Measurements from ENCODE around the gene ADAMTS2.
A peak's percentile ranks its signal among the peaks of the same experiment; 100 is the strongest.

Gene ADAMTS2

DNA sequence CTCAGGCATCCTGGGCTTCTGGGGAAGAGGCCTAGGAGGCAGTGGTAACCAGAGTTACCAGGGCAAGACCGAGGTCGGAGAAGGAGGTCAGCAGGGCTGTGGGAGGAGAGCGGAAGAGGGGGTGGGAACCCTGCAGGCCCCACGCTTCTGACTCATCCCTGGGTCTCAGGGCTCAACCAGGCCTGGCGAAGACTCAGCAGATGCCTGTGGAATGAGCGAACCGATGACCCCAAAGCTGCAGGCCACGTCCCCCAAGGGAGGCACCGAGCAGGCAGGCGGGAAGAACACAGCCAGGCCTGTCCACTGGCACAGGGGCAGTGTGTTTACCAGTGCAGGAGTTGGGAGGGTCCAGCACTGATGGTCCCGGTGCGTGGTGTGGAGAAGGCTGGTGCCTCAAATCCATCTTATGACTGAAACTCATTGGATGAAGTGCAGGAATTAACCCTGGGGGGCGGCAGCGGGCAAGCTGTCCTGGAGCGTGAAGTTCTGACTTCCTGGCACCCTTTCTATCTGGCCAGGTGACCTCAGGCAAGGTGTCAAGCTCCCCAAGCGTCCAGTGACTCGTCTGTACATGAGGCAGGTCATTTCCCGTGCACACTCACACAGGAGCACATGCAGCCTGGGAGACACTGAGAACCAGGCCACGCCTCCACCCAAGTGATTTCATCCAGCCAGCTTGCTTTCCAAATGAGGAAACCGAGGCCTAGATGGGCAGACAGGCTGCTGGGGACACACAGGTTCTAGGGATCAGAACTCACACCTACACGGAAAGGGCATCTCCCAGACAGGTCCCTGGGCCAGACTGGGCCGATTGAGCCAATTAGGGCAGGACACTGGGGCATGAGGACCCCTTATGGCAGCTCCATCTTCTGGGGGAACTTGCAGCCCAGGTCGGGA lies 69.1 kb downstream of the ADAMTS2 start:
- DNase-seq: peak; percentile 35

DNA sequence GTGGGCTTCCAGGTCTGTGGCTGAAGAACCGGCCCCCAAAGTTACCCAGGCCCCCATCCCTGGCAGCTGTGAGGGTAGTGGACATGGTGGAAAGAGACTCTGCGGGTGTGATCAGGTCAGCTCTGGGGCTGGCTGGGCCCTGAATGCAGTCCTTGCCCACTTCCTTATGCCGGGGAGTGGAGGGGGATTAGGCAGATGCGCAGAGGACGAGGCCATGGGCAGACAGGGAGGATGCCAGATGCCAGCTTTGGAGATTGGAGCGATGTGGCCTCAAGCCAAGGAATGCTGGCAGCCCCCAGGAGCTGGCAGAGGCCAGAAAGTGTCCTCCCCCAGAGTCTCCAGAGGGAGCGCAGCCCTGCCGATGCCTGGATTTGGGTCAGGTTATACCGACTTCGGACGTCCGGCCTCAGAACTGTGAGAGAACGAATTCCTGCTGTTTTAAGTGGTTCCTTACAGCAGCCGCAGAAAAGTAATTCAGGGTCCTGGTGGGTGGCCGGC lies 69.8 kb downstream of the ADAMTS2 start:
- no peak for DNase-seq

DNA sequence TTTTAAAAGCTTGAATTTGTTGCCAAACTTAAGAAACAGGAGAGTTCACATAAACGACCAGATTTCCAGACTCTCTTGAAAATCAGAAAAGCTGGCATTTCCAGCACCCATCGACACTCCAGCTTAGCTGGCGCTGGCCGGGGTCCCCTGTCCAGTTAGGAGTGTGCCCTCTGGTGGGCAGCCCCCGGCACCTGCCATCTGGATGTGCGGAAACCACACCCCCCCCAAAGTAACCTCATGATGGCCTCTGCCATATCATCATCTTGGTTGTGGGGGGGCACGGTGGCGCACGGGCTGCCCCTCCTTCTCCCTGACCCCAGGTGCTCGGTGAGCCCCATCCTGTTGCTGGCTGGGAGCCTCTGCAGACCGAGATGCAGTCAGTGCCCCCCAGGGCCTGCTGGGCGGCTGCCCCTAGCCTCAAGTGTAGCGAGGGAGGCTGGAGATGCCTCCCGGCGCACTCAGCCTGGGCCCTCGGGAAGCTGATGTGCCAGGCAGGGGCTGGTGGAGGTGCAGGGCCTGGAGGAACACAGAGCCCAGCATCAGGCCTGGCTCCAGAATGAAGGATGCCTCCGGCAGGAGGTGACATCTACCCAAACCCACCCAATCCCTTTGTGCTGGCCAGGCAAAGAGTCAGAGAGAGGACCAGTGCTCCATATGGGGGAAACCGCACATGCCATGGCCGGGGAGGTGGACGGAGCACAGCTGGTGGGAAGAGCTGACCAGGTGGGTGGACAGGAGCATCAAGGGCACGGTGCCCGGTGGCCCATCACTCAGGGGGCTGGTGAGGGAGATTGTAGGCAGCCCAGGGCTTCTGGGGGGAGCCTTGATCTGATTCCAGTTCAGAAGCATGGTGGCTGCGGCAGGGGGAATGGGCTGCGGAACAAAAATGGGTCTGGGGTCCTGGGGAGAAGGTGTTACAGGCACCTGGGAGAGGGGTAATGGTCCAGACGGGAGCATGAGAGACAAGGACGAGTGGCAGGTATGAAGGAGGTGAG lies 70.6 kb downstream of the ADAMTS2 start:
- DNase-seq: no peak

DNA sequence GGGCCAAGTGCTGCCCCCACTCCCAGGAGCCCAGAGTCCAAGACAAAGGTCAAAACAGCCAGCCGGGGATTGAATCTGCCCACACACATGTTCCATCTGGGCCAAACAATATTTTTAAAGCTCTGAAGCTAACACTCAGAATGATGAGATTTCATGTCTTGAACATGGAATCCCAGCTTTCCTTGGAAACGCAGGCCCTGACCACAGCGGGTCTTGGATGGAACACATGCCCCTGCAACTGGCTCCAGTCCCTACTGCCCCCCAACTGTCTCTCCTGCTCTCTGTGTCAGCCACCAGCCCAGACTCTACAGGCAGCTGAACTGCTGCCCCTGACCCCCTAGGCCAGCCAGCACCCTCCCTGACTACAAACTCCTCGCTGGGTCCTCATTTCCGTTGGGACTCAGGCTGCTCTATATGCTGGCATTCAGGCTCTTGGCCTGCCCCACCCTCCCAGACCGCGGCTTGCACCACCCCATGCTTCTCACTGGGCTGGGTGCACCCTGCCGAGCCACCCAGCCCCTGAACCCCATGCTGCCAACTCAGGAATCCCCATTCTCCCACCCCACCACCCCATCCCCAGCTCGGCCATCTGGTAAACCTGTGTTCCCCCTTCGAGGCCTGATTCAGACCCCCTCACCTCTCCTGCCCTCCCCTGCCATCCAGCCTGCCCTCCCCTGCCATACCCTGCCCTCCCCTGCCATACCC lies 71.7 kb downstream of the ADAMTS2 start:
- no peak for DNase-seq

DNA sequence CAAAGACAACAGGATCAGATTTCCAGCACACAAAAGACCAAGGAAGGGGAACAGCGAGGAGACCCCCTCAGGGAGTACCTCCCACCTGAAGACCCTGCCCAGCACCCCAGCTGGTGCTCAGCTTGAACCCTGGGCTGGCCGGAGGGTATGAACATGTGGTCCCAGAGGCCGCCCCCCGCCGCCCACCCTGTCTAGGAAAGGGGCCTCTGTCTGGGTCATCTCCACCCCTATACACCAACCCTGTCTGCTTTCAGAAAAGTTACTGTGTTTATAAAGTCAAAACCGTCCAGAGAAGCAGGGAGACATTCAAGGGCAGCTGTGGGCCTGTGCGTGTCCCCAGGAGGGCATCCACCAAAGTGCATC lies 72.2 kb downstream of the ADAMTS2 start:
- DNase-seq: no peak

DNA sequence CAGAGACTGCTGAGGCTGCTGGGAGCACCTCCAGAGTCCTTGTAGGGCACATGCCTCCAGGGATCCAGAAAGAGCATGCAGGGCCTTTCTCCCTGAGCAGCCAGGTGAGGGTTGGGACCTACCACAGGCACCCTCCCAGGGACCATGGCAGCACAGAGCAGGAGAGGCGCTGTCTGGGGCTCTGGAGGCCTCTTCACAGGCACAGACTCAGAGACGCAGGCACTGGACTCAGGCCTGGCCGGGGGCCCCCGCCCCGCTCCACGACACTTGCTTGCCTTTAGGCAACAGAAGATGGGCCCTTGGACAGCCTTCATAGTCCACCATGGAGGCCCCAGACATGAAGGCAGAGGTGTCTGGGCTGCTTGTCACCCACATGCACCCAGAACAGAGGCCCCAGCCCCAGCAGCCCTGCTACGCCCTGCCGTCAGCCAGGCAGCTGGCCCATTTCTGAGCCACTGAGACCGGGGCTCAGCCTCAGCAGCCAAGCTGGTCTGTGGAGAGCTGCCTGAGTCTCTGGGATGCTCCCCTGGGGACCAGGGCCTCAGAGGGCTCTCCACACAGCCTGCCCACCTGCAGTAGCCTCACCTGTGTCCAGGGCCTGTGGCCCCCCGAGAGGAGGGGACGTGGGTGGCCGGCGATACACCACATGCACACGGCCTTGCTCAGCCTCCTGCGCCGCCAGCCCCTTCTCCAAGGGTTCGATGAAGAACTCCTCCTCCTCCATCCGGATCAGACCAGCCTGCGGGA lies 72.8 kb downstream of the ADAMTS2 start:
- DNase-seq: no peak

DNA sequence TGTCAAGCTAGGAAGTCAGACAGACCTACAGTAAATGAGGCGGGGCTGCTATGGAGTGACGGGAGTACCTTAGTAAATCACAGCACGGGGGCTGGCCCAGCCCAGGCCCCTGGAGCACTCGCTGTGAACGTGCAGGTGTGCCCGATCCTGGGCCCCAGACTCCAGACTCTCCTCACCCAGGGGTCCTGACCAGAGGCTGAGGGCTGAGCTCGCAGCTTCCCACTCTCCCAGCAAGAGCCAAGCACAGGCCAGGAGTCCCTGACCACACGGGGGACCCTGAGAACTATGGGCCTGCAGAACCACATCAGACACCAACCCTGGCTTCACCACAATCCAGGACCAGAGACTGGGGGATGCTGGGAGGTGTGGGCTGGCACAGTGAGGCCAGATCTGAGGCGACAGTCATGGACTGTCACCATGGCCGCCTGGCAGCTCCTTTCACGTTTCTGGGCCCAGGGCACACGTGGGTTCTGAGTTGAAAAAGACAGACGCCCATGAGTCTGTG lies 73.4 kb downstream of the ADAMTS2 start:
- no peak for DNase-seq

DNA sequence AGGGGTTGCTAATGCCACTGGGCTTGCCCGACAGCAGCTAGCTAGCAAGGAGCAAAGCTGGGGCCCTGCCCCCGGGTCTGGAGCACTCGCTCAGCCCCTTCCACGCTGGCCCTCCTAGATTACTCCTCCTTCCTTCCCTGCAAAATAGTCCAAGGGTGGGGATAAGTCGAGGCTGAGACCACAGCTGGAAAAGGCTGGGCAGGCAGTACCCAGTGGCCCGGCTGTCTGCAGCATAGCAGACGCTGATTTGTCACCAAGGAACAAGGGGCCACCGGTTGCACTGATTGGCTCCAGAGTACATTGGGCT lies 73.9 kb downstream of the ADAMTS2 start:
- no peak for DNase-seq

DNA sequence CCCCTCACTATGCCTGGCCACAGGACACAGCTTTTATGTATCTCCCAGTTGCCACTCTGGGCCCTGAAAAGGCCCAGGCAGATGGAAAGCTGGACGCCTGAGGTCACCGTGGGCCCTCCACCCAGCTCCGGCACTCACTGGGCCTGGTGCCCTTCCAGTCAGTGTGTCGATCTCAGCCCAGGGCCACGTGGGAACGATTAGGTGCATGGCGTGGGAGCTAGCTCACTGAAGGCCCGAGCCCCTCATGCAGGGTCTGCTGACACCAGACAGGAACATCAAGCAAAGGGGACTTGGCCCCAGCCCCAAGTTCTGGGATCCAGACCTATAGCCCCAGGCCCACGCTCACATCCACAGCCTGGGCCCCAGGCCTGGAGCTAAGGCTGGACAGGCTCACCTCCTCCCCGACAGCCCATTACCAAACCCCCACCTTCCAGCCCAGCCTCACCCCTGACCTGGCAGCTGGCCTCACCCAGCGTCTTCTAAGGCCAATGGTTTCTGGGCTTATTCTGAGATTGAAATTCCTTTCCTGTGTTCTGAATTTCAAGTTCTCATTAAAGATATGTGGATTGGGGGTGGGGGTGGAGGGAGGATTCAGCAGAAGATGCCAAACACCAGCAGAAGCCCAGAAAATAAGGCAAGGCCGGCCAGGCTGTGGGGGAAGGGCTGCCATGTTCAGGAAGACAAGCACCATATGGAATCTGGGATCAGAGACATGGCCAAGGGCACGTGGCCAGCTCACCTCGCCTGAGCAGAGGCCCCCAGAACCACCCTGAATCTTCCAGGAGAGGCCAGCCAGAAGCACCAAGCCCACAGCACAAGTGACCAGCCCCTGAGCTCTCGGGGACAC lies 74.5 kb downstream of the ADAMTS2 start:
- DNase-seq: peak; percentile 90

DNA sequence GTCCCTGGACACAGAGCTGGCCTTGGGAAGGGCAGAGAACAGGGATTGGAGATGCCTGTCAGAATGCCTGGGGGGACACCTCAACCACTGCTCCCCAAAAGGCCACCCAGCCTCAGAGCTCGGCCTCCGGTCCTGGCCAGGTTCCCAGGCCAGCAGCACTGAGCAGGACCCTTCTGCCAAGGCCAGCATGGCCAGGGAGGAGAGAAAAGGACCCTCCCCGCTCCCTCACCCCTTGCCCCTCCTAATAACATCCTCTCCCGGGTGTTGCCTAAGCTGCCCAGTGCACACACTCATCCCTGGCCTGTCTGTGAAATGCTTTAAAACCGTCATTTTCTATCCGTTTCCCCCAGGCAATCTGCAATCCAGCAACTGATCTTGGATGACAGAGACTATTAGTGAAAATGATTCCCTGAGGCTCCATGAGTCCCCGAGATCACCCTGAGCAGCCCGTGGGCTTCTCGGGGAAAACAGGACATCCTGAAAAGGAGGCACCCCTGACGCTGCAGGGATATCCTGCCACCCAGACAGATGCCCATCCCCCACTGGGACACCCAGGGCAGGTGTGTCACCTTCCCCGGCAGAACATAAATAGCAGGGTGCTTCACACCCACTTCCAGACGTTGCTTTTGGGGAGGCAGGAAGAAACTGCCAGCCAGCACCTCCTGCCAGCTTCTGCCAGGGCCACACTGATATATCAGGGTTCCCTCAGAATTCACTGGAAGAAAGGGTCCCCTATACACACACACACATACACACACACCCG lies 75.3 kb downstream of the ADAMTS2 start:
- no peak for DNase-seq

DNA sequence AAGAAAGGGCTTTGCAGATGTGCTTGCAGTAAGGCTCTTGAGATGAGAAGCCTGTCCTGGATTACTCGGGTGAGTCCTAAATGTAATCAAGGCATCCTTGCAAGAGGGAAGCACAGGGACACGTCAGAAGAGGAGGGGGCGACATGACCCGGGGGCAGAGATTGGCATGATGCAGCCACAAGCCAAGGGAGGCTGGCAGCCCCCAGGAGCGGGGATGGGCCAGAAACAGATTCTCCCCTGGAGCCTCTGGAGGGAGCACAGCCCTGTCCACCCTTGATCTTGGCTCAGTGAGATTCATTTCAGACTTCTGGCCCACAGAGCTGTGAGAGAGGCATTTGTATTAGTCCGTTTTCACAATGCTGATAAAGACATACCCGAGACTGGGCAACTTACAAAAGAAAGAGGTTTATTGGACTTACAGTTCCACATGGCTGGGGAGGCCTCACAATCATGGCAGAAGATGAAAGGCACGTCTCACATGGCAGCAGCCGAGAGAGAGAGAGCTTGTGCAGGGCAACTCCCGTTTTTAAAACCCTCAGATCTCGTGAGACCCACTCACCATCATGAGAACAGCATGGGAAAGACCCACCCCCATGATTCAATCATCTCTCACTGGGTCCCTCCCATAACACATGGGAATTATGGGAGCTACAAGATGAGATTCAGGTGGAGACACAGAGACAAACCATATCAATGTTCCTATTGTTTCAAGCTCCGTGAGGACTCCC lies 76.1 kb downstream of the ADAMTS2 start:
- no peak for DNase-seq

DNA sequence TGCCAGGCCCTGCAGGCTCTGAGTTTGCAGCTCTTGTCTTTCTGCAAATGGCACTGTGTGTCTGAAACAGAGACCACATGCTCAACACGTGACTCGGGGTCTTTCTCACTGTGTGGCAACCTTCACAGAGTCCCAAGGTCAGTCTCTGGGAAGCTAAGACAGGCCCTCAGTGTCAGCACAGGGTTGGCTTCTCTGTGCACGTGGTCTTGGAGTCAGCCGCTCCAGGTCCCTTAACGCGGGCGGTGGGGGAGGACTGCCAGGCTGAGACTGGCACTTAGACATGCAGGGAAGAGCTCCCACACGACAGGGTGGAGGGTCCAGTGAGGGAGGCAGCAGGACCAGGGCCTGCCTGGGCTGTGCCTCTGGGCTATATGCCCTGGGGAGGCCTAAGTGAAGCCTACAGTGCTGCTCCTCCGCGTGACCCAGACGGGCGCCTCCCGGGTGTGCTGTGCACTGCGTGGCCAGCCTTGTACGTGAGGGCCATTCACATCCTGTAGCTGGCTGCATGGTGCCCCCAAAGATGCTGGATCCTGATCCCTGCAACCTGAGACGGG lies 76.8 kb downstream of the ADAMTS2 start:
- DNase-seq: no peak

DNA sequence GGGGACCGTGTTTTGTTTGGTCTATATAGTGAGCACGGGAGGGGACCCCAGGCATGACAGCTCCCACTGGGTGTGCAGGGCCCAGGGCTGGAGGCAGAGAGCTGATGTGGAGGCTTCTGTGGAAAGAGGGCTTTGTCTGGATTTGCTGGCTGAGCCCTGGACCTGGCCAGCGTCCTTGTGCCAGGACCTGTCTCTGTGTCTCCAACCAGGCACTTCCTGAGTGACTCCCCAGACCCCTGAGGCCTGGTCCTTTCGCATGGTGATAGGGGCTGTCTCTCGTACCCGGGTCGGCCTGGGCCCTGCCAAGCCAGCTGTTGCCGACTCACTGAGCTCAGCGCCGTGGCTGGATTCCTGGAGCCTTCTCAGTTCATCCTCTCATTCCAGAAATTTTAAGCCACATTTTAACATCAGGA lies 77.6 kb downstream of the ADAMTS2 start:
- no peak for DNase-seq

DNA sequence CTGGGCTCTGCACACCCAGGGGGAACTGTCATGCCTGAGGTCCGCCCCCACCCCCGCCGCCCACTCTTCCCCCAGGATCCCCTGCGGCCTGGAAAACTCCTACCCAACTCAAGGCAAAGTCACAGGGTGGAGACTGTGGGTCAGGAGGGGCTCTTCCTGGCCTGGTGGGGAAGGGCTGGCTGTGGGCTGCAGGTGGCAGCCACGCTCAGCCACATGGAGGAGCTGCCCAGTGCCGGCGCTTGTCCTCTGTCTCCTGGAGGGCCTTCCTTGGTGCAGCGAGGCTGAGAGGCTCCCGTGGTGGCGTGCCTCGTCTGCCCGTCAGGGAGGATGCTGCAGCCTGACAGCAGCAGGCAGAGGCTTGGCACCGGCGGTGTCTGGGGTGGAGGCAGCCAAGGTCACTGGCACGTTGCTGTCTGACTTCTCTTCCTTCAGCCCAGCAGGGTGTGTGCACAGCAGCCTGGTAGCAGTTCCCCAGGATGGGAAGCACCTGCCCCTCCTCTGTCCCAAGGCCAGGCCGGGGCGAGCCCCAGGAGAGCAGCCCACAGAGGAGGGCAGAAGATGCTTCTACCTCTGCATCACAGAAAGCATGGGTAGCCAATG lies 78.1 kb downstream of the ADAMTS2 start:
- DNase-seq: no peak

DNA sequence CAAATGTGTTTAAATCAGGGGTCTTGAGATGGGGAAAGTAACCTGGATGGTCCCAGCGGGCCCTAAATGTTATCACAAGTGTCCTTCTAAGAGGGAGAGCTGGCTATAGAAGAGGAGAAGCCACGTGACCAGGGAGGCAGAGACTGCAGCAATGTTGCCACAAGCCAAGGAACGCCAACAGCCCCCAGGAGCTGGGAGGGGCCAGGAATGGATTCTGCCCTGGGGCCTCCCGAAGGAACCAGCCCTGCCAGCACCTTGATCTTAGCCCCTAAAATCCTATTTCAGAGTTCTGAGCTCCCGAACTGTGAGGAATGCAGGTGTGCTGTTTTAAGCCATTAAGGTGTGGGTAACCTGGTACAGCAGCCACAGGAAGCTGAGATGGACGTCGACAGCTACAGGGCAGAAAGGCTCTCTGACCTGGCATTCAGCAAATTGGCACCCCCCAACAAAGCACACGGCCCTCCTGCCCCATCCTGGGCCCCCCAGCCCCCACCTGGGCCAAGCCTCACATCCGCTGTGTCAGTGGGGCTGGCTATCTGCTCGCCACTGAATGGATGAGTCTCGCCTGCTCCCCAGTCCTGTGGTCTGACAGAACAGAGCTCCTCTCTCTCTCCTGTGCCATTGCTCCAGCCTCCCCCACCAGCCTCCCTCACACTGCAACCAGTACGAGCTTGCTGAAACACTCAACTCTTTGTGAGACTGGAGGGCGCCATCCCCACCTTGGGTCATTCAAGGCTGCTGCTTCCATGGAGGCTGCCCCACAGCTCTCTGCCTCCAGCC lies 78.8 kb downstream of the ADAMTS2 start:
- DNase-seq: no peak

DNA sequence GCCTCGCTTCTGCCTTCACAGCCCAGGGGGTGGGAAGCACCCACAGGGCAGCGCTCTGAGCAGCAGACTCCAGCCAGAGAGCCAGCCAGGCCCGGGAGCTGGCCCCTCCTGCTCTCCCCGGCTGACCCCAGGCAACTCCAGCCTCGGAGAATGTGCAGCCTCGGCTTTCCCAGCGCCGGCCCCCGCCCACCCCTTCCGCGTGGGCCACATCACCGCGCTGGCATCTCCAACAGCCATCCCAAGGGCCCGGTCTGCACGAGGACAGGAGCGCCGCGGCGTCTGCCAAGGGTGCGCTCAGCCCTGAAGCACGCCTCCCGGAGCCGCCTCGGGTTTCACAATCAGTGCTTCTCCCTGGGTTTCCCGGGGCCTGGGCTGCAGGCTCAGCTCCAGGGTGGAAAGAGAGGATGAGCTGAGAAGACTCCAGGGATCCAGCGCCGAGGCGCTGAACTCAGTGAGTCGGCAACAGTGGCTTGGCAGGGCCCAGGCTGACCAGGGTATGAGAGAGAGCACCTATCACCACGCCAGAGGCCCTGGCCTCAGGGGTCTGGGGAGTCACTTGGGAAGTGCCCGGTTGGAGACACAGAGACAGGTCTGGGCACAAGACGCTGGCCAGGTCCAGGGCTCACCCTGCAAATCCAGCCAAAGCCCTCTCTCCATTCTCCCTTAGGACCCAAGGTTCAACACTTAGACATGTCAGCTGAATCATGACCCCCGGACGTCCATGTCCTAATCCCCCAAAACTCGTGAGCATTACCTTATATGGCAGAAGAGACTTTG lies 79.6 kb downstream of the ADAMTS2 start:
- DNase-seq: peak; percentile 92
